ENCODE results near the gene POMP.
"Not testable (repeated sequence)": the region's sequence is repeated elsewhere in the genome, so short reads cannot be mapped to it uniquely, and the experiment has no call there.

Gene POMP

GRCh38 chr13:28678809-28679208 lies 19.9 kb downstream of the POMP start:
- TF ChIP-seq CTCF (IDR thresholded peaks at IDR 0.05; ENCODE audit: extremely low read depth, missing control alignments), result peak; percentile 5
- no peak for DNase-seq (ENCODE audit: low spot score)

- no peak for TF ChIP-seq CTCF (IDR thresholded peaks at IDR 0.05; ENCODE audit: extremely low read depth, missing control alignments)
- no peak for DNase-seq (ENCODE audit: low spot score)
These were observed 20.7 kb downstream of the POMP start for GRCh38 chr13:28679628-28680027.

GRCh38 chr13:28680541-28680940 lies 21.6 kb downstream of the POMP start:
- DNase-seq (ENCODE audit: low spot score), result no peak
- TF ChIP-seq CTCF (IDR thresholded peaks at IDR 0.05; ENCODE audit: extremely low read depth, missing control alignments), result no peak

GRCh38 chr13:28683169-28683568 lies 24.2 kb downstream of the POMP start:
- DNase-seq (ENCODE audit: low spot score), result not testable (repeated sequence)

GRCh38 chr13:28684257-28684656 lies 25.3 kb downstream of the POMP start:
- no peak for TF ChIP-seq CTCF (IDR thresholded peaks at IDR 0.05; ENCODE audit: extremely low read depth, missing control alignments)
- DNase-seq (ENCODE audit: low spot score), result no peak

- DNase-seq (ENCODE audit: low spot score), result no peak
- TF ChIP-seq CTCF (IDR thresholded peaks at IDR 0.05; ENCODE audit: extremely low read depth, missing control alignments), result no peak
These were observed 26.2 kb downstream of the POMP start for GRCh38 chr13:28685114-28685513.

GRCh38 chr13:28685892-28686291 lies 27.0 kb downstream of the POMP start:
- no peak for TF ChIP-seq CTCF (IDR thresholded peaks at IDR 0.05; ENCODE audit: extremely low read depth, missing control alignments)
- no peak for DNase-seq (ENCODE audit: low spot score)

- not testable (repeated sequence) for DNase-seq (ENCODE audit: low spot score)
These were observed 34.9 kb downstream of the POMP start for GRCh38 chr13:28693605-28694491.
